Neural progenitor cell (in vitro differentiated cells): ENCODE results near the gene SRCIN1.

Experiments used
- EZH2 ChIP-seq: fragments of 200-600 bp; sonication (generic); IDR thresholded peaks from 2 replicates; pipeline ENCODE4 v1.6.1; 2017; ENCODE audit warnings: antibody characterized with exemption, mild to moderate bottlenecking, moderate library complexity
- TF ChIP-seq, protein P1 (sequence below): fragments of 200-600 bp; sonication (generic); IDR thresholded peaks from 2 replicates; pipeline ENCODE4 v1.5.1; 2017; ENCODE audit warnings: antibody characterized with exemption, mild to moderate bottlenecking

DNA sequence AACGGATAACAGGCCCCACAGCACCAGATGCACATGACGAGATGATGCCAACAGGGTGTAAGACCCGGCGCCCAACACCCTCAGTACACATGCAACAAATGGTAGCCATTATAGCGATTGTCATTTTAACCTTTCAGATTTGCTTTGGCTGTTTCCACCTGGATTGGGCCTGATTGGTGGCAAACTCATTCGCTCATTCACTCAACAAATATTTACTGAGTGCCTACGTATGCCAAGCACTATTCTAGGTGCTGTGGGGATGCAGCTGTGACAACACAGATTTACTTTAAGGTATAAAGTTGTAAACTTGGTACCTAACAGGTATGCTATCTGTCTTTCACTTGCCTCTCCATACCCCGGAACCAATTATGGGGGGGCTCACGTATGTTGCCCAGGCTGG, 66.8 kb downstream of the SRCIN1 start:
- TF ChIP-seq, protein P1, sequence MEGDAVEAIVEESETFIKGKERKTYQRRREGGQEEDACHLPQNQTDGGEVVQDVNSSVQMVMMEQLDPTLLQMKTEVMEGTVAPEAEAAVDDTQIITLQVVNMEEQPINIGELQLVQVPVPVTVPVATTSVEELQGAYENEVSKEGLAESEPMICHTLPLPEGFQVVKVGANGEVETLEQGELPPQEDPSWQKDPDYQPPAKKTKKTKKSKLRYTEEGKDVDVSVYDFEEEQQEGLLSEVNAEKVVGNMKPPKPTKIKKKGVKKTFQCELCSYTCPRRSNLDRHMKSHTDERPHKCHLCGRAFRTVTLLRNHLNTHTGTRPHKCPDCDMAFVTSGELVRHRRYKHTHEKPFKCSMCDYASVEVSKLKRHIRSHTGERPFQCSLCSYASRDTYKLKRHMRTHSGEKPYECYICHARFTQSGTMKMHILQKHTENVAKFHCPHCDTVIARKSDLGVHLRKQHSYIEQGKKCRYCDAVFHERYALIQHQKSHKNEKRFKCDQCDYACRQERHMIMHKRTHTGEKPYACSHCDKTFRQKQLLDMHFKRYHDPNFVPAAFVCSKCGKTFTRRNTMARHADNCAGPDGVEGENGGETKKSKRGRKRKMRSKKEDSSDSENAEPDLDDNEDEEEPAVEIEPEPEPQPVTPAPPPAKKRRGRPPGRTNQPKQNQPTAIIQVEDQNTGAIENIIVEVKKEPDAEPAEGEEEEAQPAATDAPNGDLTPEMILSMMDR: no peak
- TF ChIP-seq EZH2: no peak
